H1 (cell line): ENCODE results near the gene FCN2. TPM values are rescaled to one million over a fixed set of nuclear protein-coding genes. Genes with fewer than 3 reads are reported as not detected.

ENCODE experiments used
- CTCF ChIA-PET: fragments of 300-600 bp; sonication (Branson Sonifier 250); formaldehyde crosslinking; loops from one replicate; lab custom pipeline; 2021; ENCODE audit not compliant: partially characterized antibody; lab: Charles Lee
- POLR2A ChIA-PET: fragments of 300-600 bp; sonication (Branson Sonifier 250); formaldehyde crosslinking; loops from one replicate; lab custom pipeline; 2021; ENCODE audit warnings: inconsistent platforms; ENCODE audit not compliant: partially characterized antibody; lab: Charles Lee
- DNase-seq, 2 experiments: peaks; one replicate each; pipeline versions ENCODE4 v3.0.0 to v3.0.0-alpha.2; 2010 to 2022; ENCODE audit warnings: low spot score in 2 of 2, low read depth in 1 of 2, mixed read lengths in 1 of 2
- FAIRE-seq: peaks from 2 replicates; lab custom pipeline; 2011; peaks lifted over from hg19 to GRCh38; lab: Jason Lieb, UNC
- H2AFZ ChIP-seq: 2 replicates; pipeline ENCODE4 v1.8.1; 2012; ENCODE audit warnings: low read length, inconsistent platforms
- H2AK5ac ChIP-seq: 2 replicates; pipeline ENCODE4 v1.6.1; 2013; ENCODE audit warnings: low read depth, low read length
- H2BK120ac ChIP-seq: replicated peaks from 2 replicates; pipeline ENCODE3; 2013; ENCODE audit warnings: low read depth, low read length, inconsistent platforms
- H2BK12ac ChIP-seq: 2 replicates; pipeline ENCODE4 v1.6.1; 2013; ENCODE audit warnings: low read depth, low read length
- H2BK15ac ChIP-seq: 2 replicates; pipeline ENCODE4 v1.6.1; 2013; ENCODE audit warnings: low read length
- H2BK20ac ChIP-seq: 2 replicates; pipeline ENCODE4 v1.6.1; 2013; ENCODE audit warnings: low read length
- H2BK5ac ChIP-seq: 2 replicates; pipeline ENCODE4 v1.6.1; 2013; ENCODE audit warnings: low read depth, low read length
- H3K14ac ChIP-seq: 2 replicates; pipeline ENCODE4 v1.6.1; 2013; ENCODE audit warnings: inconsistent platforms; ENCODE audit not compliant: insufficient read length
- H3K18ac ChIP-seq: 2 replicates; pipeline ENCODE4 v1.6.1; 2013; ENCODE audit warnings: low read length; ENCODE audit errors: extremely low read depth
- H3K23ac ChIP-seq: 2 replicates; pipeline ENCODE4 v1.6.1; 2013; ENCODE audit warnings: inconsistent platforms; ENCODE audit not compliant: insufficient read length
- H3K23me2 ChIP-seq: 2 replicates; pipeline ENCODE4 v1.6.1; 2013; ENCODE audit warnings: low read depth, low read length
- H3K27ac ChIP-seq: 2 replicates; pipeline ENCODE4 v1.6.1; 2011; ENCODE audit warnings: low read depth, low read length, inconsistent platforms
- H3K27me3 ChIP-seq, 4 experiments: replicated peaks in 1 of 4; 1 replicate in 1 of 4; 2 replicates in 3 of 4; pipeline versions ENCODE4 v1.6.1 to v1.8.1; 2011 to 2013; ENCODE audit warnings: low read length in 3 of 4, mild to moderate bottlenecking in 3 of 4, inconsistent platforms in 2 of 4, mixed read lengths in 2 of 4, moderate library complexity in 1 of 4; ENCODE audit not compliant: control insufficient read depth in 3 of 4, insufficient read depth in 3 of 4; ENCODE audit errors: extremely low read depth in 1 of 4
- H3K36me3 ChIP-seq, 4 experiments: 2 replicates each; pipeline versions ENCODE4 v1.6.1 to v1.8.1; 2011 to 2013; ENCODE audit warnings: mild to moderate bottlenecking in 4 of 4, low read length in 3 of 4, moderate library complexity in 2 of 4, control low read depth in 1 of 4, inconsistent platforms in 1 of 4; ENCODE audit not compliant: insufficient read depth in 4 of 4, control insufficient read depth in 2 of 4
- H3K4ac ChIP-seq: replicated peaks from 2 replicates; pipeline ENCODE3; 2013; ENCODE audit warnings: low read length, low read depth, mixed read lengths, inconsistent platforms; ENCODE audit not compliant: insufficient read length
- H3K4me1 ChIP-seq, 4 experiments: replicated peaks in 1 of 4; 1 replicate in 1 of 4; 2 replicates in 3 of 4; pipeline versions ENCODE4 v1.6.1 to v1.8.1; 2011 to 2013; ENCODE audit warnings: low read length in 3 of 4, inconsistent platforms in 2 of 4, mixed read lengths in 1 of 4; ENCODE audit not compliant: insufficient read depth in 4 of 4, control insufficient read depth in 3 of 4
- H3K4me2 ChIP-seq, 2 experiments: 2 replicates each; pipeline versions ENCODE4 v1.6.1 to v1.8.1; 2011 to 2013; ENCODE audit warnings: low read depth in 2 of 2, low read length in 2 of 2, control low read depth in 1 of 2, inconsistent platforms in 1 of 2, mild to moderate bottlenecking in 1 of 2; ENCODE audit not compliant: insufficient read depth in 1 of 2
- H3K4me3 ChIP-seq, 4 experiments: fragments of 200-600, 300-600 bp in 1 of 4; sonication (generic), shearing (Covaris generic), sonication (Bioruptor Twin) in 1 of 4; 2 replicates each; pipeline versions ENCODE4 v1.5.1 to v1.8.1; 2011 to 2016; ENCODE audit warnings: low read length in 4 of 4, low read depth in 3 of 4, control low read depth in 2 of 4, inconsistent platforms in 2 of 4, mild to moderate bottlenecking in 2 of 4, mixed read lengths in 1 of 4, moderate library complexity in 1 of 4; ENCODE audit not compliant: insufficient read depth in 2 of 4; ENCODE audit errors: extremely low read depth in 1 of 4
- H3K56ac ChIP-seq: replicated peaks from 2 replicates; pipeline ENCODE3; 2013; ENCODE audit warnings: low read depth, mild to moderate bottlenecking, mixed read lengths, low read length, inconsistent platforms; ENCODE audit not compliant: insufficient read length
- H3K79me1 ChIP-seq: 2 replicates; pipeline ENCODE4 v1.6.1; 2013; ENCODE audit warnings: low read depth, low read length, control low read depth
- H3K79me2 ChIP-seq, 2 experiments: 2 replicates each; pipeline versions ENCODE4 v1.6.1 to v1.8.1; 2012 to 2013; ENCODE audit warnings: low read length in 2 of 2, mild to moderate bottlenecking in 2 of 2, inconsistent platforms in 1 of 2; ENCODE audit not compliant: insufficient read depth in 2 of 2, control insufficient read depth in 1 of 2
- H3K9ac ChIP-seq, 4 experiments: replicated peaks in 1 of 4; 1 replicate in 1 of 4; 2 replicates in 3 of 4; pipeline versions ENCODE4 v1.6.1 to v1.8.1; 2011 to 2013; ENCODE audit warnings: low read depth in 3 of 4, low read length in 3 of 4, control low read depth in 2 of 4, mild to moderate bottlenecking in 2 of 4, moderate library complexity in 2 of 4, inconsistent platforms in 1 of 4; ENCODE audit errors: extremely low read depth in 1 of 4
- H3K9me3 ChIP-seq, 2 experiments: 2 replicates each; pipeline versions ENCODE4 v1.6.1 to v1.8.1; 2012 to 2013; ENCODE audit warnings: mild to moderate bottlenecking in 2 of 2, moderate library complexity in 2 of 2, control low read depth in 1 of 2, inconsistent platforms in 1 of 2, low read depth in 1 of 2, low read length in 1 of 2, mixed read lengths in 1 of 2; ENCODE audit not compliant: insufficient read depth in 2 of 2
- H4K20me1 ChIP-seq, 2 experiments: replicated peaks in 1 of 2; 2 replicates each; pipeline versions ENCODE3 to v1.8.1; 2011 to 2013; ENCODE audit warnings: inconsistent platforms in 2 of 2, low read length in 2 of 2, mild to moderate bottlenecking in 1 of 2; ENCODE audit not compliant: insufficient read depth in 2 of 2, control insufficient read depth in 1 of 2
- H4K5ac ChIP-seq: 2 replicates; pipeline ENCODE4 v1.6.1; 2013; ENCODE audit warnings: low read length, low read depth, mixed read lengths, inconsistent platforms; ENCODE audit not compliant: insufficient read length
- H4K8ac ChIP-seq: 2 replicates; pipeline ENCODE4 v1.8.0; 2013; ENCODE audit warnings: mild to moderate bottlenecking, moderate library complexity, low read length, inconsistent platforms; ENCODE audit not compliant: insufficient read depth; ENCODE audit errors: extremely low read depth
- H4K91ac ChIP-seq: replicated peaks from 2 replicates; pipeline ENCODE3; 2013; ENCODE audit warnings: low read length, mixed read lengths, inconsistent platforms; ENCODE audit not compliant: insufficient read length
- ASH2L ChIP-seq: fragments of 200-600, 300-600 bp; sonication (generic); IDR thresholded peaks from one replicate; pipeline ENCODE4 v1.7.1; 2017; ENCODE audit warnings: low read length
- EP300 ChIP-seq, 2 experiments: IDR thresholded peaks; 1 replicate in 1 of 2; 2 replicates in 1 of 2; pipeline ENCODE4 v1.6.1; 2011 to 2012; ENCODE audit warnings: low read depth in 2 of 2, low read length in 2 of 2, mild to moderate bottlenecking in 2 of 2, borderline replicate concordance in 1 of 2, inconsistent platforms in 1 of 2, moderate library complexity in 1 of 2
- POU5F1 ChIP-seq: IDR thresholded peaks from 2 replicates; pipeline ENCODE4 v1.6.1; 2011; ENCODE audit warnings: low read depth, mild to moderate bottlenecking, low read length, moderate library complexity
- RBBP5 ChIP-seq: IDR thresholded peaks from 2 replicates; pipeline ENCODE4 v1.7.1; 2012; ENCODE audit warnings: low read depth, mild to moderate bottlenecking, inconsistent platforms, low read length, moderate library complexity, borderline replicate concordance
- RXRA ChIP-seq: IDR thresholded peaks from 2 replicates; pipeline ENCODE4 v1.6.1; 2011; ENCODE audit warnings: low read depth, mild to moderate bottlenecking, low read length, moderate library complexity; ENCODE audit not compliant: insufficient read depth
- SIN3A ChIP-seq, 2 experiments: IDR thresholded peaks in 1 of 2; conservative IDR thresholded peaks in 1 of 2; 2 replicates each; pipeline ENCODE4 v1.6.1; 2011 to 2012; ENCODE audit warnings: low read length in 2 of 2, improper control_type of control experiment in 1 of 2, low read depth in 1 of 2, mild to moderate bottlenecking in 1 of 2
- SP2 ChIP-seq: IDR thresholded peaks from 2 replicates; pipeline ENCODE4 v1.6.1; 2012; ENCODE audit warnings: mild to moderate bottlenecking, low read length, inconsistent platforms
- SRF ChIP-seq: IDR thresholded peaks from 2 replicates; pipeline ENCODE4 v1.6.1; 2011; ENCODE audit warnings: mild to moderate bottlenecking, low read depth, low read length, moderate library complexity
- YY1 ChIP-seq: IDR thresholded peaks from 2 replicates; pipeline ENCODE4 v1.6.1; 2011; ENCODE audit warnings: low read depth, mild to moderate bottlenecking, low read length
- WGBS, 2 experiments: shearing (Covaris generic) in 1 of 2; methylation state at CpG; one replicate each; pipeline versions ENCODE4 v1.1.6 to v1.1.7; 2013 to 2015; ENCODE audit warnings: low lambda C conversion rate in 2 of 2, mixed read lengths in 2 of 2, inconsistent platforms in 1 of 2, low coverage in 1 of 2, missing lambda C conversion rate in 1 of 2; ENCODE audit not compliant: insufficient replicate concordance in 2 of 2, insufficient coverage in 1 of 2, insufficient read length in 1 of 2; ENCODE audit errors: extremely low coverage in 1 of 2, missing lambda C conversion rate in 1 of 2; 5-methylcytosine and 5-hydroxymethylcytosine counted together
- long read RNA-seq, 2 experiments: library from RNA in 1 of 2; library from capped mRNA in 1 of 2; stranded (forward); transcript quantifications; one replicate each; pipeline ENCODE4 v2.0.0, GENCODE V29; 2021; ENCODE audit warnings: inconsistent platforms in 1 of 2
- polyA minus RNA-seq, 3 experiments: library from RNA; depleted of rRNA, polyadenylated mRNA; stranded (reverse); fragments of >200 nt; gene quantifications; 1 replicate in 2 of 3; 2 replicates in 1 of 3; pipeline ENCODE4 v1.2.3, GENCODE V29; 2011
- polyA plus RNA-seq, 7 experiments: library from polyadenylated mRNA; depleted of rRNA in 3 of 7; stranded (reverse) in 5 of 7; unstranded in 2 of 7; fragments of >200 nt in 5 of 7; fragments of 200-250 nt in 2 of 7; gene quantifications; 1 replicate in 5 of 7; 2 replicates in 1 of 7; 4 replicates in 1 of 7; pipeline versions ENCODE4 v1.2.1 to v1.2.3, GENCODE V29; 2011 to 2013; ENCODE audit warnings: missing spikeins in 2 of 7, mixed read lengths in 2 of 7
- total RNA-seq: library from RNA; stranded (reverse); fragmentation: NEBNext Ultra II Directional; extraction: Animal tissue kit (Norgen Biotek cat#: 25700); gene quantifications from 2 replicates; pipeline ENCODE4 v1.2.1, GENCODE V29; 2021
- TF ChIP-seq, protein P1 (sequence below): IDR thresholded peaks from 2 replicates; pipeline ENCODE4 v1.6.1; 2011; ENCODE audit warnings: low read depth, mild to moderate bottlenecking, low read length; ENCODE audit not compliant: insufficient read depth

The FCN2 gene
- total RNA-seq (not detected in 2 replicates), polyA plus RNA-seq (2011; rRNA removed) (not detected in 2 replicates), polyA minus RNA-seq (2011; rRNA and poly(A)+ RNA removed) (not detected in 2 replicates)
- polyA plus RNA-seq (2011; cell fraction: cytosol; rRNA removed): not detected
- polyA plus RNA-seq (2011; cell fraction: nucleus; rRNA removed): not detected
- polyA plus RNA-seq (2012, experiment 1 of 2): not detected in 4 replicates
- polyA plus RNA-seq (2012, experiment 2 of 2): not detected
- polyA plus RNA-seq (2013, experiment 1 of 2): not detected
- not detected for polyA plus RNA-seq (2013, experiment 2 of 2)
- polyA minus RNA-seq (2011; cell fraction: cytosol; rRNA and poly(A)+ RNA removed): not detected
- not detected for polyA minus RNA-seq (2011; cell fraction: nucleus; rRNA and poly(A)+ RNA removed)
- long read RNA-seq, experiment 1: 0 reads
- long read RNA-seq, experiment 2: 0 reads

- TF ChIP-seq RXRA (no peak), YY1 (no peak), POU5F1 (no peak), SRF (no peak), ASH2L (no peak), SP2 (no peak), EP300 (IDR thresholded peaks at IDR 0.05; ENCODE audit: borderline replicate concordance in 1 of 2, low read depth in 2 of 2, low read length in 2 of 2) (no peak), RBBP5 (no peak), SIN3A (conservative IDR thresholded peaks at IDR 0.05 in 1 of 2, IDR thresholded peaks at IDR 0.05 in 1 of 2; ENCODE audit: low read depth in 1 of 2, low read length in 2 of 2) (no peak)
- TF ChIP-seq, protein P1, sequence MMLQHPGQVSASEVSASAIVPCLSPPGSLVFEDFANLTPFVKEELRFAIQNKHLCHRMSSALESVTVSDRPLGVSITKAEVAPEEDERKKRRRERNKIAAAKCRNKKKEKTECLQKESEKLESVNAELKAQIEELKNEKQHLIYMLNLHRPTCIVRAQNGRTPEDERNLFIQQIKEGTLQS: no peak
Measured at GRCh38 chr9:134880484-134881312, at the start of gene FCN2. Gene FCN2, plus strand, starts transcription at chr9:134880810. Its CDS starts 12 bp downstream, at chr9:134880822.

More at GRCh38 chr9:134880484-134881312, at the start of gene FCN2:
- no peaks in the 10 kb centered on the region for H4K20me1 ChIP-seq
- H2BK5ac ChIP-seq: no peak within 1 kb of the TSS
- no peak within 1 kb of the TSS for H2AK5ac ChIP-seq
- no peak within 1 kb of the TSS for H2BK12ac ChIP-seq
- ChIA-PET POLR2A (no interaction called here), CTCF (no interaction called here)
- peak in 1 of 2 experiments; percentile 28 for DNase-seq
- no peak within 1 kb of the TSS for H3K4me2 ChIP-seq
- H3K4me3 ChIP-seq: no peak within 1 kb of the TSS
- no peaks in the 10 kb centered on the region for H3K4me1 ChIP-seq
- WGBS, 2 experiments: 90% methylated on average over 22 of the region's 25 CpGs; no CpG with 5 or more reads in 1 of the 2 experiments
- H3K9me3 ChIP-seq: no peaks in the 10 kb centered on the region
- H3K36me3 ChIP-seq: no peaks in the 10 kb centered on the region
- FAIRE-seq: no peak
- H3K79me1 ChIP-seq: no peaks in the 10 kb centered on the region
- H3K14ac ChIP-seq: no peak within 1 kb of the TSS
- H3K79me2 ChIP-seq: no peaks in the 10 kb centered on the region
- H3K18ac ChIP-seq: no peak within 1 kb of the TSS
- H4K5ac ChIP-seq: no peak within 1 kb of the TSS
- H2BK20ac ChIP-seq: no peak within 1 kb of the TSS
- H2BK120ac ChIP-seq: no peak within 1 kb of the TSS
- no peak within 1 kb of the TSS for H3K4ac ChIP-seq
- no peak within 1 kb of the TSS for H3K27ac ChIP-seq
- no peaks in the 10 kb centered on the region; the same call in 1 of the 2 replicates for H3K23me2 ChIP-seq
- no peak within 1 kb of the TSS for H3K56ac ChIP-seq
- no peak within 1 kb of the TSS for H2AFZ ChIP-seq
- no peaks in the 10 kb centered on the region for H3K27me3 ChIP-seq
- H3K9ac ChIP-seq: no peak within 1 kb of the TSS
- peak within 1 kb of the TSS; percentile 8; the same call in 1 of the 2 replicates for H4K8ac ChIP-seq
- no peak within 1 kb of the TSS for H4K91ac ChIP-seq
- H2BK15ac ChIP-seq: no peak within 1 kb of the TSS
- no peak within 1 kb of the TSS for H3K23ac ChIP-seq
